Endothelial cell of umbilical vein (primary cell): ENCODE measurements around the gene CDC45. TPM values are rescaled to one million over a fixed set of nuclear protein-coding genes. Genes with fewer than 3 reads are reported as not detected.

Experiments
- BruUV-seq: library from RNA; stranded (reverse); fragments of 400-500 nt; replicated peaks from 2 replicates; lab custom pipeline; 2021; lab: Mats Ljungman, UMichigan
- CTCF ChIA-PET: fragments of 300-600, 350-600 bp; sonication (Branson Sonifier 250); formaldehyde crosslinking; loops from one replicate; lab custom pipeline; 2021; ENCODE audit warnings: antibody characterized with exemption, inconsistent platforms; lab: Charles Lee
- POLR2A ChIA-PET: fragments of 300-600, 350-600 bp; sonication (Branson Sonifier 250); formaldehyde crosslinking; loops from one replicate; lab custom pipeline; 2021; ENCODE audit warnings: antibody characterized with exemption, inconsistent platforms; lab: Charles Lee
- DNase-seq: peaks from one replicate; pipeline ENCODE4 v3.0.0-alpha.2; 2011; ENCODE audit warnings: low read depth, low spot score
- FAIRE-seq: peaks from 2 replicates; lab custom pipeline; 2011; peaks lifted over from hg19 to GRCh38; lab: Jason Lieb, UNC
- H2AFZ ChIP-seq: 2 replicates; pipeline ENCODE4 v1.6.0; 2012; ENCODE audit warnings: low read depth, low read length, control low read depth, inconsistent platforms
- H3K27ac ChIP-seq: 2 replicates; pipeline ENCODE4 v1.5.1; 2011; ENCODE audit warnings: low read depth, mild to moderate bottlenecking, control low read depth, low read length, moderate library complexity; ENCODE audit not compliant: insufficient read depth
- H3K27me3 ChIP-seq, 2 experiments: 2 replicates each; pipeline versions ENCODE4 v1.6.0 to v1.6.1; 2011; ENCODE audit warnings: low read length in 2 of 2, mixed read lengths in 1 of 2; ENCODE audit not compliant: control insufficient read depth in 2 of 2, insufficient read depth in 2 of 2
- H3K36me3 ChIP-seq, 2 experiments: 2 replicates in 1 of 2; 3 replicates in 1 of 2; pipeline ENCODE4 v1.5.1; 2011; ENCODE audit warnings: low read length in 2 of 2, mild to moderate bottlenecking in 1 of 2, moderate library complexity in 1 of 2; ENCODE audit not compliant: control insufficient read depth in 2 of 2, insufficient read depth in 2 of 2; ENCODE audit errors: extremely low read depth in 1 of 2
- H3K4me1 ChIP-seq: 3 replicates; pipeline ENCODE4 v1.5.1; 2011; ENCODE audit warnings: mild to moderate bottlenecking, low read length; ENCODE audit not compliant: control insufficient read depth, insufficient read depth; ENCODE audit errors: extremely low read depth
- H3K4me2 ChIP-seq: 2 replicates; pipeline ENCODE4 v1.6.1; 2011; ENCODE audit warnings: low read length, control low read depth, mixed read lengths; ENCODE audit not compliant: insufficient read depth
- H3K4me3 ChIP-seq, 3 experiments: fragments of 200-600 bp in 1 of 3; sonication (generic), shearing (Covaris generic) in 1 of 3; replicated peaks in 1 of 3; 2 replicates each; pipeline ENCODE4 v1.5.1; 2011 to 2016; ENCODE audit warnings: control low read depth in 3 of 3, low read length in 3 of 3, mild to moderate bottlenecking in 2 of 3, inconsistent platforms in 1 of 3, low read depth in 1 of 3, moderate library complexity in 1 of 3; ENCODE audit not compliant: insufficient read depth in 1 of 3
- H3K79me2 ChIP-seq: 2 replicates; pipeline ENCODE4 v1.6.0; 2012; ENCODE audit warnings: low read length, inconsistent platforms; ENCODE audit not compliant: control insufficient read depth, insufficient read depth
- H3K9ac ChIP-seq: replicated peaks from 2 replicates; pipeline ENCODE3; 2011; ENCODE audit warnings: low read length, control low read depth; ENCODE audit not compliant: insufficient read depth; ENCODE audit errors: extremely low read depth
- H3K9me1 ChIP-seq: replicated peaks from 3 replicates; pipeline ENCODE4 v1.6.0; 2011; ENCODE audit warnings: mild to moderate bottlenecking, low read length; ENCODE audit not compliant: control insufficient read depth, insufficient read depth; ENCODE audit errors: extremely low read depth
- H3K9me3 ChIP-seq: replicated peaks from 2 replicates; pipeline ENCODE4 v1.5.1; 2012; ENCODE audit warnings: low read length, inconsistent platforms; ENCODE audit not compliant: control insufficient read depth, insufficient read depth
- H4K20me1 ChIP-seq: replicated peaks from 2 replicates; pipeline ENCODE3; 2011; ENCODE audit warnings: mild to moderate bottlenecking, low read length; ENCODE audit not compliant: control insufficient read depth, insufficient read depth; ENCODE audit errors: extremely low read depth
- EZH2 ChIP-seq: IDR thresholded peaks from 2 replicates; pipeline ENCODE4 v1.6.1; 2012; ENCODE audit warnings: borderline replicate concordance, low read depth, mild to moderate bottlenecking, moderate library complexity, low read length, inconsistent platforms; ENCODE audit not compliant: severe bottlenecking
- FOS ChIP-seq: IDR thresholded peaks from 2 replicates; pipeline ENCODE4 v1.6.1; 2011; ENCODE audit warnings: mild to moderate bottlenecking, low read length, moderate library complexity, borderline replicate concordance; ENCODE audit not compliant: insufficient read depth
- GATA2 ChIP-seq: IDR thresholded peaks from 2 replicates; pipeline ENCODE4 v1.7.0; 2011; ENCODE audit warnings: low read depth, mild to moderate bottlenecking, moderate library complexity, mixed read lengths, low read length; ENCODE audit not compliant: insufficient read length, insufficient read depth
- JUN ChIP-seq: IDR thresholded peaks from 2 replicates; pipeline ENCODE4 v1.6.1; 2011; ENCODE audit warnings: borderline replicate concordance, low read depth; ENCODE audit not compliant: insufficient read length, insufficient read depth
- MYC ChIP-seq: IDR thresholded peaks from one replicate; pipeline ENCODE4 v1.6.1; 2011; ENCODE audit warnings: mild to moderate bottlenecking, low read depth, low read length
- POLR2A ChIP-seq: IDR thresholded peaks from 2 replicates; pipeline ENCODE4 v1.6.1; 2012; ENCODE audit warnings: low read depth, mild to moderate bottlenecking, control low read depth, low read length
- POLR2AphosphoS5 ChIP-seq: IDR thresholded peaks from 2 replicates; pipeline ENCODE4 v1.6.1; 2012; ENCODE audit warnings: low read depth, mild to moderate bottlenecking, control low read depth, low read length, moderate library complexity; ENCODE audit not compliant: insufficient read depth
- dilution Hi-C: fragments of 300-500 bp; cut with MboI; formaldehyde crosslinking; loops from one replicate; pipeline ENCODE4 v1.15.0; 2019; ENCODE audit warnings: low sequenced_read_pairs; ENCODE audit not compliant: extremely low pct_ligation_motif_present
- intact Hi-C: fragments of 100-400 bp; cut with micrococcal nuclease; formaldehyde crosslinking; loops from one replicate; pipeline ENCODE4 v1.10.0; 2022
- polyA plus RNA-seq, 4 experiments: library from polyadenylated mRNA; depleted of rRNA in 3 of 4; stranded (reverse) in 3 of 4; unstranded in 1 of 4; fragments of >200 nt; gene quantifications; 2 replicates each; pipeline versions ENCODE4 v1.2.1 to v1.2.3, GENCODE V29; 2011 to 2012; ENCODE audit warnings: missing spikeins in 1 of 4
- total RNA-seq: library from RNA; stranded (reverse); gene quantifications from 2 replicates; pipeline ENCODE4 v1.2.3, GENCODE V29; 2021
- TF ChIP-seq, protein P1 (sequence below), 2 donors: IDR thresholded peaks; 1 replicate in 1 of 2; 2 replicates in 1 of 2; pipeline ENCODE4 v1.5.1; 2011; ENCODE audit warnings: low read length in 2 of 2, mild to moderate bottlenecking in 2 of 2, moderate library complexity in 2 of 2, control low read depth in 1 of 2, inconsistent platforms in 1 of 2, low read depth in 1 of 2; ENCODE audit not compliant: insufficient read depth in 1 of 2; ENCODE audit errors: extremely low read depth in 1 of 2
- TF ChIP-seq, protein P2 (sequence below): IDR thresholded peaks from 2 replicates; pipeline ENCODE4 v1.6.1; 2011; ENCODE audit not compliant: insufficient read depth, insufficient read length

CDC45 gene
- total and polyA plus RNA-seq, 2 donors (not counting 3 experiments of a cell fraction or from before 2014, with no cell fraction given), result 36.6 to 40.6 TPM

DNA sequence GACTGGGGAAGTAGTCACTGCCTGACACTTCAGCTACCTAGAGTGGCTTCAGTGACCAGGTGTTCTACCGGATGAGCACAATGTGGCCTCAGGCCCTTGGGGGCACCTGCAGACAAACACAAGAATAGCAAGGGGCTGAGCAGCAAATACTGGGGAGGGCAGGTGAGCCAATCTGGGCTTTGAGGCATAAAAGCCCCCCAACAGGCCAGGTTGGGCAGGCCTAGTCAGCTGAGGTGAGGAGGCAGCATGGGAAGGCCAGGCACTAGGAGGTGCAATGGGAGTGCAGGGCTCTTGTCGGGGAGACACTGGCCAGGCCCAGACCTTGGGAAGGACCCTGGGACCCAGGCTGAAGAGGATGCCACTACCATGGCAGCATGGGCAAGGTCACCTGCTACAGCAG, 9.7 kb upstream of the CDC45 start:
- H2AFZ ChIP-seq, result no peak overlapping the region
- no peak overlapping the region for H3K9ac ChIP-seq
- intact Hi-C loops (loop anchor here (10.0 kb wide), 1 partner anchor 245 kb away; the partner anchor contains the start of gene SEPTIN5), dilution Hi-C loops (no loop called here)
- H3K36me3 ChIP-seq, result peaks cover 55 to 76% of the 10 kb centered on the region in 2 experiments
- FAIRE-seq, result no peak
- H3K4me1 ChIP-seq, result no peaks in the 10 kb centered on the region
- no peaks in the 10 kb centered on the region for H3K9me3 ChIP-seq
- no peak overlapping the region for H3K27ac ChIP-seq
- no peaks in the 10 kb centered on the region for H3K9me1 ChIP-seq
- H3K79me2 ChIP-seq, result peaks cover 20% of the 10 kb centered on the region
- H3K4me2 ChIP-seq, result no peak overlapping the region
- H4K20me1 ChIP-seq, result peaks cover 2% of the 10 kb centered on the region
- ChIA-PET POLR2A (no interaction called here), CTCF (interaction anchor here (2.1 kb wide), 1 partner anchor 160 kb away, joined by 6 read pairs; no protein-coding TSS in a partner anchor)
- H3K4me3 ChIP-seq, result no peak overlapping the region
- H3K27me3 ChIP-seq, result no peaks in the 10 kb centered on the region
- TF ChIP-seq MYC, result no peak
- no peak for TF ChIP-seq FOS
- TF ChIP-seq EZH2, result no peak
- TF ChIP-seq, protein P1, sequence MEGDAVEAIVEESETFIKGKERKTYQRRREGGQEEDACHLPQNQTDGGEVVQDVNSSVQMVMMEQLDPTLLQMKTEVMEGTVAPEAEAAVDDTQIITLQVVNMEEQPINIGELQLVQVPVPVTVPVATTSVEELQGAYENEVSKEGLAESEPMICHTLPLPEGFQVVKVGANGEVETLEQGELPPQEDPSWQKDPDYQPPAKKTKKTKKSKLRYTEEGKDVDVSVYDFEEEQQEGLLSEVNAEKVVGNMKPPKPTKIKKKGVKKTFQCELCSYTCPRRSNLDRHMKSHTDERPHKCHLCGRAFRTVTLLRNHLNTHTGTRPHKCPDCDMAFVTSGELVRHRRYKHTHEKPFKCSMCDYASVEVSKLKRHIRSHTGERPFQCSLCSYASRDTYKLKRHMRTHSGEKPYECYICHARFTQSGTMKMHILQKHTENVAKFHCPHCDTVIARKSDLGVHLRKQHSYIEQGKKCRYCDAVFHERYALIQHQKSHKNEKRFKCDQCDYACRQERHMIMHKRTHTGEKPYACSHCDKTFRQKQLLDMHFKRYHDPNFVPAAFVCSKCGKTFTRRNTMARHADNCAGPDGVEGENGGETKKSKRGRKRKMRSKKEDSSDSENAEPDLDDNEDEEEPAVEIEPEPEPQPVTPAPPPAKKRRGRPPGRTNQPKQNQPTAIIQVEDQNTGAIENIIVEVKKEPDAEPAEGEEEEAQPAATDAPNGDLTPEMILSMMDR (IDR thresholded peaks at IDR 0.05; ENCODE audit: extremely low read depth in 1 of 2, insufficient read depth in 1 of 2, low read depth in 1 of 2, low read length in 2 of 2), result no peak
- TF ChIP-seq POLR2AphosphoS5, result no peak
- no peak for TF ChIP-seq POLR2A
- TF ChIP-seq, protein P2, sequence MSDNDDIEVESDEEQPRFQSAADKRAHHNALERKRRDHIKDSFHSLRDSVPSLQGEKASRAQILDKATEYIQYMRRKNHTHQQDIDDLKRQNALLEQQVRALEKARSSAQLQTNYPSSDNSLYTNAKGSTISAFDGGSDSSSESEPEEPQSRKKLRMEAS, result no peak
- TF ChIP-seq JUN, result no peak
- TF ChIP-seq GATA2, result no peak
- no TSS peak for BruUV-seq
- DNase-seq, result no peak
